Mucosa of descending colon (tissue), 3 donors: Measurements from ENCODE around the gene CBR3. TPM values are rescaled to one million over a fixed set of nuclear protein-coding genes. Genes with fewer than 3 reads are reported as not detected.
A peak's percentile ranks its signal among the peaks of the same experiment; 100 is the strongest.

Experiments
- ATAC-seq: fragments of 200-7000 bp; cut with Tn5 transposase; one replicate; pipeline ENCODE4 v1.9.1; 2020; ENCODE audit warnings: mild to moderate bottlenecking, moderate library complexity
- DNase-seq, 3 donors: peaks; one replicate each; pipeline ENCODE4 v3.0.0-alpha.2; 2020
- H3K36me3 ChIP-seq: fragments of 200-600 bp; one replicate; pipeline ENCODE4 v1.8.0; 2021; ENCODE audit warnings: low read depth, mild to moderate bottlenecking
- H3K4me1 ChIP-seq: fragments of 200-600 bp; one replicate; pipeline ENCODE4 v1.8.0; 2021; ENCODE audit warnings: low read depth, mild to moderate bottlenecking
- H3K4me3 ChIP-seq: fragments of 200-600 bp; one replicate; pipeline ENCODE4 v1.8.0; 2021; ENCODE audit warnings: mild to moderate bottlenecking
- H3K9me3 ChIP-seq: fragments of 200-600 bp; one replicate; pipeline ENCODE4 v1.8.0; 2021; ENCODE audit warnings: mild to moderate bottlenecking
- CTCF ChIP-seq: fragments of 200-600 bp; IDR thresholded peaks from one replicate; pipeline ENCODE4 v1.8.0; 2022; ENCODE audit warnings: antibody characterized with exemption, mild to moderate bottlenecking
- intact Hi-C, 2 donors: fragments of 100-400 bp; cut with DNase I in 1 of 2; cut with micrococcal nuclease in 1 of 2; formaldehyde crosslinking; loops; one replicate each; pipeline versions ENCODE4 v1.11.0 to v1.11.1; 2022; cut with DNase I, micrococcal nuclease
- total RNA-seq, 3 donors: library from RNA; stranded (reverse); fragmentation: NEBNext Ultra II Directional in 2 of 3; extraction: Animal tissue kit (Norgen Biotek cat#: 25700) in 2 of 3; gene quantifications; one replicate each; pipeline versions ENCODE4 v1.2.1 to v1.2.4, GENCODE V29; 2021 to 2023
- donor health status: DM: no; HTN: no; CAD: no; lungs with moderate emphysema.
- donor health status: DM: no; HTN: no; CAD: no.
- donor health status: DM: no; HTN: yes; CAD: no.

The CBR3 gene
- total RNA-seq, 3 donors from 2014 or later: 0.75 to 5.0 (median 4.1) TPM

DNA sequence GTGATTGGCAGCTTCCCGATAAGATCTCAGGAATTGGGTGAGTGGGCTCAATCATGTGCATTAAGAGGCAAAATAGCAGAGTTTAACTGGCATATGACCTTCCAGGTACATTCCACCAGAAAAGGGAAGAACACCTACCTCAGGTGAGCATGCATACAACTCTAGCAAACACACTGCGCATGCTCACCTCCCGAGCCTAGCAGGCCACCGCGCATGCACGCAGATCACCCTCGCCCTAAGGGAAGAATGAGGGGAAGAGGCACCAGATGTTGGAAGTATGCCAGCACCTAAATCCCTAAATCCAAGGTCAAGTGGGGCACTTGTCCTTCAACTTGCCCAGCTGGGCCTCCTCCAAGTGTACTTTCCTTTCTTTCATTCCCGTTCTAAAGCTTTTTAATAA, 23.6 kb upstream of the CBR3 start:
- no peaks in the 10 kb centered on the region for H3K36me3 ChIP-seq
- intact Hi-C loops: no loop called here
- H3K4me1 ChIP-seq: peaks cover 9% of the 10 kb centered on the region
- H3K4me3 ChIP-seq: no peak overlapping the region
- ATAC-seq: no peak
- DNase-seq: no peak
- TF ChIP-seq CTCF: no peak
- H3K9me3 ChIP-seq: no peaks in the 10 kb centered on the region

DNA sequence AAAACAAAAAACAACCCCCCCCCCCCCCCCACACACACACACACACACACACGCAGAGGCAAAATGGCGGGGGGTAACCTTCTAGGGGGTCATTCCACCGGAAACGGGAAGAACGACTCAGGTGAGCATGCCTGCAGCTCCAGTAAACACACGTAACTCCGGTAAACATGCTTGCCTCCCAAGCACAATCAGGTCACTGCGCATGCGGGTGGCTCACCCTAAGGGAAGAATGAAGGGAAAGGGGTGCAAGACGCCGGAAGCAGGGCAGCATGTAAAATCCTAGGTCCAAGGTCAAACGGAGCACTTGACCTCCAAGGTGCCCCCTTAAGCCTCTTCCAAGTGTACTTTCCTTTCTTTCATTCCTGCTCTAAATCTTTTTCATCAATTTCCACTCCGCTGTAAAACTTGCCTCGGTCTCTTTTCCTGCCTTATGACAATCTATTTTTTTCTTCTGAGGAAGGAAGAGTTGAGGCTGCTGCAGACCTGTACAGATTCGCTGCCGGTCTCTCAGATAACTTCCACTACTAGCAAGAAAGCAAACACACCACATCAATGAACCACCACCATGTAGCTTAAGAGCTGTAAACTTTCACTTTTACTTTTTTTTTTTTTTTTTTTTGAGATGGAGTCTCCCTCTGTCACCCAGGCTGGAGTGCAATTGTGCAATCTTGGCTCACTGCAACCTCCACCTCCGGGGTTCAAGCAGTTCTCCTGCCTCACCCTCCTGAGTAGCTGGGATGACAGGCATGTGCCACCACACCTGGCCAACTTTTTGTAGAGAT, 21.0 kb upstream of the CBR3 start:
- TF ChIP-seq CTCF: no peak
- peak; percentile 89 to 93 (median 89) for DNase-seq
- H3K4me3 ChIP-seq: no peak overlapping the region
- no peaks in the 10 kb centered on the region for H3K9me3 ChIP-seq
- peaks cover 9% of the 10 kb centered on the region for H3K4me1 ChIP-seq
- H3K36me3 ChIP-seq: no peaks in the 10 kb centered on the region
- ATAC-seq: peak; percentile 86
- intact Hi-C loops: no loop called here

DNA sequence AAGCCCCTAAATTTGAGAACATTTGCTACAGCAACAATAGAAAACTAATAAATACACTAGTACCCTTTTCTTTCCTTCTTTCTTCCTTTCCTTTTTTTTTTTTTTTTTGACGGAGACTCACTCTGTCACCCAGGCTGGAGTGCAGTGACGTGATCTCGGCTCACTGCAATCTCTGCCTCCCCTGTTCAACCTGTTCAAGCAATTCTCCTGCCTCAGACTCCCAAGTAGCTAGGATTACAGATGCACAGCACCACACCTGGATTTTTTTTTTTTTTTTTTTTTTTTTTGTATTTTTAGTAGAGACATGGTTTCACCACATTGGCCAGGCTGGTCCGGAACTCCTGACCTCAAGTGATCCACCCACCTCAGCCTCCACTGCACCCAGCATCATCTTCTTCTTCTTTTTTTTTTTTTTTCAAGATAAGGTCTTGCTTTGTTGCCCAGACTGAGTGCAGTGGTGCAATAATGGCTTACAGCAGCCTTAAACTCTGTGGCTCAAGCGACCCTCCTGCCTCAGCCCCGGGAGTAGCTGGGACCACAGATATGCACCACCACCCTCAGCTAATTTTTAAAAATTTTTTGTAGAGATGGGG, 19.6 kb upstream of the CBR3 start:
- Histone ChIP-seq H3K9me3 (no peaks in the 10 kb centered on the region), H3K36me3 (no peaks in the 10 kb centered on the region), H3K4me1 (peaks cover 9% of the 10 kb centered on the region), H3K4me3 (no peak overlapping the region)
- intact Hi-C loops: no loop called here
- no peak for TF ChIP-seq CTCF
- ATAC-seq (no peak), DNase-seq (no peak)

DNA sequence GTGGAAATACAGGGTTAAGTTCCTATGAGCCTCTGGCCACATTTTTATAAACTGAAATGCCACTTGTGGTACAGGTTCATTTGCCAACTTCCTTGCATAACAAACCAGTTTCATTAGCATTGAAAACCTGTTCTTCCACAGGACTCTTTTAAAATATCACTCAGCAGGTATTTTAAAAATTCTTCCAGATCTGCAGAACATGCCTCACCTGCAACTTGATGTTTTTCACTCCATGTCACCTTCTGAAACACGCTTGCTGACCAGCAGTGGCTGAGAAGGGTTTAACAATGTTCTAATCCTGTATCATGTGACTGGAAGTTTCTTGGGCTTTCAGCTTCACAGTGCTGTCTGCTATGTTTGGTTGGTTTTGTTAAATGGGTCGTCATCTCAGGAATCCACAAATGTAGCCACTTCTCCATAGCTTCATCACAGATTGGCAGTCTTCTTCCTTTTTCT, 17.6 kb upstream of the CBR3 start:
- no peaks in the 10 kb centered on the region for H3K9me3 ChIP-seq
- TF ChIP-seq CTCF: no peak
- no peak overlapping the region for H3K4me3 ChIP-seq
- intact Hi-C loops: no loop called here
- DNase-seq (no peak), ATAC-seq (no peak)
- peaks cover 8% of the 10 kb centered on the region for H3K4me1 ChIP-seq
- no peaks in the 10 kb centered on the region for H3K36me3 ChIP-seq

- H3K4me1 ChIP-seq: peaks cover 2% of the 10 kb centered on the region
- H3K36me3 ChIP-seq: no peaks in the 10 kb centered on the region
- intact Hi-C loops: no loop called here
- H3K9me3 ChIP-seq: no peaks in the 10 kb centered on the region
- peak; percentile 48 for ATAC-seq
- TF ChIP-seq CTCF: no peak
- H3K4me3 ChIP-seq: no peak overlapping the region
- peak in 1 of 3 donors; percentile 40 for DNase-seq
Measured at GRCh38 chr21:36120304-36120888, 14.5 kb upstream of the CBR3 start.
